Measurements from ENCODE around the gene MEI1.
A peak's percentile ranks its signal among the peaks of the same experiment; 100 is the strongest.

Gene MEI1

DNA sequence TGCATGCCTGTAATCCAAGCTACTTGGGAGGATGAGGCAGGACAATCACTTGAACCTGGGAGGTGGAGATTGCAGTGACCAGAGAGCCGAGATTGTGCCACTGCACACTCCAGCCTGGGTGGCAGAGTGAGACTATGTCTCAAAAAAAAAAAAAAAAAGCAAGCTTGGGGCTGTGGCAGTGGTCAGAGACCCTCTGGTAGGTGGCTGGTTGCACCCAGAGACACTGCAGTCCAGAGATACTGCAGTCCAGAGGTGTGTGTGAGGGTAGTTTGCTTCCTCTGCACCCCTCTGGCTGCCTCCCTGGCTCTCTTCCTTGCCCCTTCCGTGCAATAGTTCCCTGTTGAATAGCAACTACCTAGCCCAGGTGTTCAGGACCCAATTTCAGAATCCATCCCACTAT is 99.4 kb downstream of the MEI1 start:
- DNase-seq (ENCODE audit: low read depth in 1 of 2, low spot score in 1 of 2), result no peak
- H3K27me3 ChIP-seq (ENCODE audit: insufficient read depth, poor library complexity, severe bottlenecking), result no peaks in the 10 kb centered on the region
- no peak overlapping the region for H3K4me3 ChIP-seq (replicated peaks; ENCODE audit: insufficient read depth, low read length)
- TF ChIP-seq SPI1 (IDR thresholded peaks at IDR 0.05; ENCODE audit: borderline replicate concordance, low read depth), result no peak
- TF ChIP-seq REST (IDR thresholded peaks at IDR 0.05; ENCODE audit: insufficient replicate concordance, low read depth), result no peak
- TF ChIP-seq, protein P1, sequence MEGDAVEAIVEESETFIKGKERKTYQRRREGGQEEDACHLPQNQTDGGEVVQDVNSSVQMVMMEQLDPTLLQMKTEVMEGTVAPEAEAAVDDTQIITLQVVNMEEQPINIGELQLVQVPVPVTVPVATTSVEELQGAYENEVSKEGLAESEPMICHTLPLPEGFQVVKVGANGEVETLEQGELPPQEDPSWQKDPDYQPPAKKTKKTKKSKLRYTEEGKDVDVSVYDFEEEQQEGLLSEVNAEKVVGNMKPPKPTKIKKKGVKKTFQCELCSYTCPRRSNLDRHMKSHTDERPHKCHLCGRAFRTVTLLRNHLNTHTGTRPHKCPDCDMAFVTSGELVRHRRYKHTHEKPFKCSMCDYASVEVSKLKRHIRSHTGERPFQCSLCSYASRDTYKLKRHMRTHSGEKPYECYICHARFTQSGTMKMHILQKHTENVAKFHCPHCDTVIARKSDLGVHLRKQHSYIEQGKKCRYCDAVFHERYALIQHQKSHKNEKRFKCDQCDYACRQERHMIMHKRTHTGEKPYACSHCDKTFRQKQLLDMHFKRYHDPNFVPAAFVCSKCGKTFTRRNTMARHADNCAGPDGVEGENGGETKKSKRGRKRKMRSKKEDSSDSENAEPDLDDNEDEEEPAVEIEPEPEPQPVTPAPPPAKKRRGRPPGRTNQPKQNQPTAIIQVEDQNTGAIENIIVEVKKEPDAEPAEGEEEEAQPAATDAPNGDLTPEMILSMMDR (IDR thresholded peaks at IDR 0.05; ENCODE audit: insufficient read depth, low read length), result no peak
- no peak overlapping the region for H3K27ac ChIP-seq (replicated peaks)

DNA sequence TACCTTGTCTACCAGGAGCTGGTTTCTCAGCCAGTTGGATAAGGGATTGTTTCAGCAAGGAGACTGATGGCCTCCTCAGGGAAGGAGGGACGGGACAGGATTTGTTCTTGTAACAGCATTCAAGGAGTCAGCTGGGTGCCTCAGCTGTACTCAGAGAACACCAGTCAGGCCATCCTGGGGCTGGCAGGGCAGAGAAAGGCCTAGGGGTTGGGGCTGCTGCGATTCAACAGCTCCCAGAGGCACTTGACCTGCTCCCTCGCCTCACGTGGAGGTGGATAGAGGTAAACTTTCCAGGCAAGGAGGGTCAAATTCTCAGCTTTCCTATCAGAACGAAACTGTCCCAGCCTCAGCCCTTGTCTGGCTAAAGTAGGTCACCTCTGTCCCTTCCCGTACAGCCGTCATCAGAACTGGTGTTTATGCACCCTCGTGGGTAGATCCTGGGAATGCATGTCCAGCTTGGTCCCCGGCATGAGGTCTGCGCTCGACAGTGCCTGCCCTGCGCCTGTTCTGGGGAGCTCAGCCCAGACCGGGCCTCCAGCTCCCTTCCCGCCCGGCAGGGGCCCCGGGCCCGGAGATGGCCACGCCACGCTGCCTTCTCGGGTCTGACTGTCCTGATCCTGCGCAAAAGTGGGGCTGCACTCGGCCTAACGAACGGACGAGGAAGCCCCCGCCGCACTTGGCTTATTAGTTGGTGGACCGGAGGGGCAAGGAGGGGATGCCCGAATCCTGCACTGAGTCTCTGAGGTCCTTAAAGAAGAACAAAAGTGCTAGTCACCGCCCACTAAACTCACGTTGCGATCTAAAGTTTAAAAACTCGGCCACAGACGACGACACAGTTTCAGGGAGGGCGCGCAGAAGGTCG is 100.4 kb downstream of the MEI1 start:
- TF ChIP-seq GABPA (IDR thresholded peaks at IDR 0.05; ENCODE audit: low read depth), result no peak
- no peak for TF ChIP-seq POLR2AphosphoS5 (IDR thresholded peaks at IDR 0.05; ENCODE audit: low read depth)
- no peak for TF ChIP-seq SPI1 (IDR thresholded peaks at IDR 0.05; ENCODE audit: borderline replicate concordance, low read depth)
- TF ChIP-seq, protein P1 (IDR thresholded peaks at IDR 0.05; ENCODE audit: insufficient read depth, low read length), result no peak
- no peak for TF ChIP-seq REST (IDR thresholded peaks at IDR 0.05; ENCODE audit: insufficient replicate concordance, low read depth)
- DNase-seq (ENCODE audit: low read depth in 1 of 2, low spot score in 1 of 2), result no peak
- peak overlapping the region; percentile 94 for H3K27ac ChIP-seq (replicated peaks)
- H3K4me3 ChIP-seq (replicated peaks; ENCODE audit: insufficient read depth, low read length), result peak overlapping the region; percentile 83
- no peaks in the 10 kb centered on the region for H3K27me3 ChIP-seq (ENCODE audit: insufficient read depth, poor library complexity, severe bottlenecking)

DNA sequence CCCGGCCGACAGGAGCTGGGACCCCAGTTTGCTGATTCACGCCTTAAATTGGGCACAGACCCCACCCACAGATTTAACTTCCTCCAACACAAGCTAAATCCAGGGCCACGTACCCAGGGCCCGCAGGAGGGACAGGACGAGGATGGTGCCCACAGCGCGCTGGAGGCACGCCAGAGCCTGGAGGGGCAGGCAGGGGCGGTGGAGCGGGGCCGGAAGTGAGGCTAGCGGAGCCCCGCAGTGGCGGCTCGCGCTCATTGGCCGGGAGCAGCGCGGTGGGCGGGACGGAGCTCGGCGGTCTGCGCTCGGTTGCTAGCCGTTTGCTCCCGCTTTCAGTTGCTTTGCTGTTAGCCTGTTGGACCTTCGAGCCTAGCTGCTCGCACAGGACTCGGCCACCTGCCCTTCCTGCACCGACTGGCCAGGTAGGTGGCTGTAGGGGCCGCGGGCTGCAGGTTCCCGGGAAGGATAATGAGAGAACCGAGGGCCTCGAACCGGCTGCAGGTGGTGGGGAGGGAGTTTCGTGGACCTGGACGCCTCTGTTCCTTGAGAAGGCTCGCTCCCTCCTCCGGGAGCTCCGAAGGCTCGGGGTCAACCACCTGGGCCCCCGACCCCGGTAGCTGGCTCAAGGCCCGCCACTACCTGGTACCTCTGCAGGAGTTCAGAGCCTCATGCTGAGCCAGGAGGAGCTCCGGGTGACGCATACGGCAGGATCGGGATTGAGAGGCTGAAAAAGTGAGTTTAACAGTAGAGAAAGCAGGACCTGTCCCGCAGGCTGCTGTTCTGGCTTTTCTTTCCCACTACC is 101.2 kb downstream of the MEI1 start, which contains the start of gene CCDC134:
TSS of gene CCDC134 (plus strand) at position 332 of the 799 bp plus-strand sequence. CDS start 8,212 bp downstream, outside the sequence.
- Histone ChIP-seq H3K27ac (replicated peaks) (peak within 1 kb of the TSS; percentile 94), H3K27me3 (ENCODE audit: insufficient read depth, poor library complexity, severe bottlenecking) (no peaks in the 10 kb centered on the region), H3K4me3 (replicated peaks; ENCODE audit: insufficient read depth, low read length) (peak within 1 kb of the TSS; percentile 83)
- peak; percentile 69 for TF ChIP-seq REST (IDR thresholded peaks at IDR 0.05; ENCODE audit: insufficient replicate concordance, low read depth)
- TF ChIP-seq GABPA (IDR thresholded peaks at IDR 0.05; ENCODE audit: low read depth), result peak; percentile 70
- TF ChIP-seq POLR2AphosphoS5 (IDR thresholded peaks at IDR 0.05; ENCODE audit: low read depth), result peak; percentile 86; the same call in 1 of the 2 replicates
- TF ChIP-seq, protein P1 (IDR thresholded peaks at IDR 0.05; ENCODE audit: insufficient read depth, low read length), result no peak
- no peak for TF ChIP-seq SPI1 (IDR thresholded peaks at IDR 0.05; ENCODE audit: borderline replicate concordance, low read depth)
- DNase-seq (ENCODE audit: low read depth in 1 of 2, low spot score in 1 of 2), result peak; percentile 88 to 94

Measured in HL-60 (cell line).